ENCODE results near the gene GRIN2D.

Gene GRIN2D

DNA sequence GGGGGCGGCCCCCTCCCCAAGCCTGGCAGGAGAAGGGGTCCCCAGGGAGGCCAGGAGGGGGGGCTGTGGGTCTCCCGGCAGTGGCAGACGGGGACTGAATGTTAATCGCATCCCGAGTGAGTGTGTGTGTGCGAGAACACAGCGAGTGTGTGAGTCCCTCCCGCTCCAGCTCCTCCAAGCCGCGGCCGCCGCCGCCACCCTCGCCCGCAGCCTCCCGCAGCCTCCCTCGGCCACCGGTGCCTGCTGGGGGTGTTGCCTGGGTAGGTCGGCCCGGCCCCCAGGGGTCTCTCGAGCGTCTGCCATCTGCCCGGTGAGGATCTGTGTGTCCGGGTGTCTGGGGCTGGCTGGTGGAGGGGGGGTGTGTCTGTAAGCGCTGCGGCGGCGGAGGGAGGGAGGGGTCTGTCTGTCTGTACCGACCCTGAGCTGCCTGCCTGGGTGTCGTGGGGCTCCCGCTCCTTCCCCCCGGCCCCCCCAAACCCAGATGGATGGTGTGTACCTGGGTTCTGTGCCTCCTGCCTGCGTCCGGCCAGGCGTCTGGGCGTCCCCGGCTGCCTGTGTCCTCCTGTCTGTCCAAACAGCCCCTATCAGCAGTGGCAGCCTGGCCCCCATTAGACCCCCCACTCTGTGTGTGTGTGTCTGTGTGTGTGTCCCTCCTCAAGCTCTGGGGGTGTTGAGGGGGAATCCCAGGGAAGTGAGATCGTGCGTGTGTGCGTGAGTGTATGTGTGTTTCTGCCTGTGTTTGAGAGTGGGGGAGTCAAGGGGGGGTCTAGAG lies at the start of gene GRIN2D:
Gene GRIN2D, plus strand, starts transcription at position 110 of the 772 bp plus-strand sequence. CDS start 4,725 bp downstream, outside the sequence.
- DNase-seq (ENCODE audit: low spot score): no peak

DNA sequence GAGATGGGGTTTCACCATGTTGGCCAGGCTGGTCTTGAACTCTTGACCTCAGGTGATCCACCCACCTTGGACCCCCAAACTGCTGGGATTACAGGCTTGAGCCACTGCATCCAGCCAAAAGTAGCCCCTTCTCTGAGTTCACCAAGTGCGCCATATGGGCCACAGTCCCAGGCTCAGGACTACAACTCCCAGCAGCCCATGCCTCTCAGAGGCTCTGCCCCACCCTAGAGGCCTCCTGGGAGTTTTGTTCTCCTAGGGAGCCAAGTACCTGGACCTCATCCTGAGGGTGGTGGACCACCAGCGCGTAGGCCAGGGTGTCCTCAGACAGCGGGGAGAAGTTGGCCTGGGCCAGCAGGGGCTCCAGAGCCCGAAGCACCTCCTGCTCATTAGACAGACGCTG lies 48.6 kb upstream of the GRIN2D start:
- no peak for DNase-seq (ENCODE audit: low spot score)

DNA sequence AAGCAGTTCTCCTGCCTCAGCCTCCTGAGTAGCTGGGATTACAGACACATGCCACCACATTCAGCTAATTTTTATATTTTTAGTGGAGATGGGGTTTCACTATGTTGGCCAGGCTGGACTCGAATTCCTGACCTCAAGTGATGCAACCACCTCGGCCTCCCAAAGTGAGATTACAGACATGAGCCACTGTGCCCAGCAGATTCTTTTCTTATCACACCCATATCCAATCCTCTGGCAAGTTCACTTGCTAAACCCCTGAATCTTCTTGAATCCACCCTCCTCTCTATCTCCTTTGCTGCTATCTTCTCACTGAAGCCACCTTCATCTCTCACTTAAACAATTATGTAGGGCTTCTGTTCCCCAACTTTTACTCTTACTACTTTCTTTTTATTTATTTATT lies 47.3 kb upstream of the GRIN2D start:
- no peak for DNase-seq (ENCODE audit: low spot score)

DNA sequence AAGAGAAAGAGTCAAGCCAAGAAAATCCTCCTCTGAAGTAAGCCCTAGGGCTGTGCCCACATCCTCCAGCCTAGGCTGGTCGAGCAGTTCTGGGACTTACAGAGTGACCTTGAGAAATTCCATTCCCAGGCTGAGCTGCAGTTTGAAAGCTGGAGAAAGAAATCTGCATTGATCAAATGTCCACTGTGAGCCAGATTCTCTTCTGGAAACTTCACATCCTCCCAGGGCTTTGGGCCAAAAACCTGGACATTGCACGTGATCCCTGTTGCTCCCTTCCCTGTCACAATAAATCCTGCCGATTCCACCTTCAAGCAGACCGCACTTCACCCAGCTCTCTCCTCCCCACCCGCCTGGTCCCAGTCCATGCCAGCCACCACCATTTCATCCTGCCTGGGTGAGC lies 45.4 kb upstream of the GRIN2D start:
- DNase-seq (ENCODE audit: low spot score): no peak

DNA sequence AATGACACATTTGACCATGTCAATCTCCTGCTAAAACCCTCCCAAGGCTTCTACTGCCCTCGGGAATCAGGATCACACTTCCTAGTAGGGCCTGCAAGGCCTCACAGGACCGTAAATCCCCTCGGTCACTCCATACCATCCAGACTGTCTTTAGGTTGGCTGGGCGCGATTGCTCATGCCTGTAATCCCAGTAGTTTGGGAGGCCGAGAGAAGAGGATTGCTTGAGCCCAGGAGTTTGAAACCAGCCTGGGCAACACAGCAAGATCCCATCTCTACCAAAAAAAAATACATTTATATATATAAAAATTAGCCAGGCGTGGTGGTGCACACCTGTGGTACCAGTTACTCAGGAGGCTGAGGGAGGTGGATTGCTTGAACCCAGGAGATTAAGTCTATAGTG lies 44.7 kb upstream of the GRIN2D start:
- no peak for DNase-seq (ENCODE audit: low spot score)

DNA sequence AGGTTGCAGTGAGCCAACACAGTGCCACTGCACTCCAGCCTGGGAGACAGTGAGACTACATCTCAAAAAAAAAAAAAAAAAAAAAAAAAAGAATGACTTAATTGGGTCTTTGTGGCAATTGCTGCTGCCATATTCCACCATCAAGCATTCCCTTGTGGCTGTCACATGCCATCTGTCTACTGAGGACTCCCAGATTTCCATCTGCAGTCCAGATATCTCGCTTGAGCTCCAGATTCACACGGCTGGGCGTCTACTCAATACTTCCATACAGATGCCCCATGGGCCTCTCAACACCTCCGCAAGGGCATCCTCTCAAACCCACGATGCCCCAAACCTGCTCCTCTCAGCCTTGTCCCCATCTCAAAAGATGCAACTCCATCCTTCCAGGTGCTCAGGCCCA lies 42.6 kb upstream of the GRIN2D start:
- DNase-seq (ENCODE audit: low spot score): no peak

DNA sequence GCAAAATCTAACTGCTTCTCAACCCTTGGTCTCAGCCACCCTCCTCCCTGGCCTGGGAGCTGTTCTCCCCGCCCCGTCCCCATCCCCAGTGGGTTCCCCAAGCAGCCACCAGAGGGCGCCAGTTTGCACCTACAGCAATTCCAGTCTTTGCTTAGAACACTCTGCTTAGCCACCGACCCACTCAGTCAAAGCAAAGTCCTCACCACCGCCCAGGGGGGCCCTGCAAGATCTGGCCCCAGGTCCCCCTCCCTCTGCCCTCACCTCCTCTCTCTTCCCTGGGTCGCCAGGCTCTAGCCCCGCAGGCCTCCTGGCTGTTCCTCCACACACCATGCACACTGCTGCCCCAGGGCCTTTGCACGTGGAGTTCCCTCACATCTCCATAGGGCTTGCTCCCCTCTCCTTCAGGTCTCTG lies 42.1 kb upstream of the GRIN2D start:
- peak; percentile 73 for DNase-seq (ENCODE audit: low spot score)

DNA sequence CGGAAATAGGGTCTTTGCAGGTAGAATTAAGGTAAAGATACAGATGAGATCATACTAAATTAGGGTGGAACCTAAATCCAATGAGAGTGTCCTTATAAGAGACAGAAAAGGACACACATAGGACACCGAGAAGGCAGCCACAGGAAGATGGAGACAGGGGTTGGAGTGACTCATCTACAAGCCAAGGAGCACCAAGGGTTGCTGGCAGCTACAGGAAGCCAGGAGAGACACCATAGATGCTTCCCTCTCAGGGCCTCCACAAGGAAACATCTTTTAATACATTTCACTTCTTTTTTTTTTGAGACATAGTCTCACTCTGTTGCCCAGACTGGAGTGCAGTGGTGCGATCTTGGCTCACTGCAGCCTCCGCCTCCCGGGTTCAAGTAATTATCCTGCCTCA lies 39.8 kb upstream of the GRIN2D start:
- no peak for DNase-seq (ENCODE audit: low spot score)

DNA sequence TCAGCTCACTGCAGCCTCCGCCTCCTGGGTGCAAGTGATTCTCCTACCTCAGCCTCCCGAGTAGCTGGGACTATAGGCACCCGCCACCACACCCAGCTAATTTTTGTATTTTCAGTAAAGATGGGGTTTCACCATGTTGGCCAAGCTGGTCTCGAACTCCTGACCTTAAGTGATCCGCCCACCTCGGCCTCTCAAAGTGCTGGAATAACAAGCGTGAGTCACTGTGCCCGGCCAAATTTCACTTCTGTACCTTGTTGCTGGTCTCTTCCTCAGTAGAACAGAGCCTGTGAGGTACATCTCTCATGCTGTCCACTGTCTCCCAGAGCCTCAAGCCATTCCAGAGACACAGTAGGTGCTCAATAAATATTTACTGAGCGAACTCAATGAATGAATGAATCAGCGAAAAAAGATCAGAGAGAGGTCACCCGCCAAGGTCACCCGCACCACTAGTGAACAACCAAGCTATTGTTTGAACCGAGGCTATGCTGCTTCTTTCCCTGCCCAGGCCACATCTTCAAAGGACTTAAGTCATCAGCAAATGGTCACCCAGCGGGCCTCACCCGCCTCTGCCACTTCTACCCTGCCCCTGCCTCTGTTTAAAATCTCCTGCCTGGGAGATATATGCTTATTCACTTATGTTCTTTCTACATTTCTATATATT lies 39.0 kb upstream of the GRIN2D start:
- no peak for DNase-seq (ENCODE audit: low spot score)

DNA sequence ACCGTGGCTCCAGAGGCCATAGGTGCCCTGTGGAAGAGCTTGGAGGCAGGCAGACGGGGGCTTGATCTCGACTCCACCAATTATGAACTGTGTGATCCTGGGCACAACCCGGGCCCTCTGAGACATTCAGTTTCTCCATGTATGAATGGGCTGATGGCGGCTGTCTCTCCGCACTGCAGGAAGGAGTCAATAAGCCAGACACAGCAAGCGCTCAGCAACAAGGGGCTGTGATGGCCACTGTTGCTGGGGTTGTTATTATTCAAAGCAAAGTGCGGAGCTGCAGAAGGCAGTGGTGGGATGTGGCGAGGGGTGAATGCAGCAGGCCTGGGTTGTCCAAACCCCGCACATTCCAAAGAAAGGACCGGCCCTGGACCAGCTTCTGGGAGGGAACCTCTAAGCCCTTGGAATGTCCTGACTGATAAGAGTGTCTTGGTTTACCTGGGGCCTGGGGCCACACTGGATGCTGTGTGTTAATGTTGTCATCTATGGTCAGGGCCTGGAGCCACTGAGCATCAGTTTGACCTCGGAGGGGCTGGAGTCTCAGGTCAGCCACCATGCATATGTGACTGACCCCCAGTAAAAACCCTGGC lies 38.0 kb upstream of the GRIN2D start:
- DNase-seq (ENCODE audit: low spot score): no peak

DNA sequence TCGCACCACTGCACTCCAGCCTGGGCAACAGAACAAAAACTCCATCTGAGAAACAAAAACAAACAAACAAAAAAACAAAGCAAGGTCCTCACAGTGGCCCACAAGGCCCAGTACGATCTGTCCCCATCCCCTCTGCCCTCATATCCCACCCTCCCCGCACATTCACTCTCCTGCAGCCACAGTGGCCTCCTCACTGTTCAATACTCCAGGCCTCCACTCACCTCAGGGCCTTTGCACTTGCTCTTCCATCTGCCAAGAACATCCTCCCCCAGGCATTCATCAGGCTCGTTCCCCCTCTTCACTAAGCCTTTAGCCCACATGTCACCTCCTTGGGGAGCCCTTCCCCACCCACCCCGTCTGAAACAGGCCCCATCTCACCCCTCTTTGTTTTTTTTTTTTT lies 34.3 kb upstream of the GRIN2D start:
- DNase-seq (ENCODE audit: low spot score): no peak

DNA sequence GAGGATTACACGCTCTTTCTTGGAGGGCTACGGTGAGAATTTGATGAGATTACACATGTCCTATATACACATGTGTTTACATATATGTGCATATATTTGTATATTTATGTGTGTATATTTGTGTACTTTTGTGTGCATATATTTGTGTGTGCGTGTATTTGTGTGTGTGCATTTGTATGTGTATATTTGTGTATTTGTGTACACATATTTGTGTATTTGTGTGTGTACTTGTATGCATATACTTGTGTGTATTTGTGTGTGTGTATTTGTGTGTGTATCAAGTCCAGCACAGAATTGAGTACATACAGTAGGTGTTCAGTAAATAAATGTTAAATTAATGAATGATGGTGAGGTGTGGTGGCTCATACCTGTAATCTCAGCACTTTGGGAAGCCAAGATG lies 31.6 kb upstream of the GRIN2D start:
- DNase-seq (ENCODE audit: low spot score): no peak

DNA sequence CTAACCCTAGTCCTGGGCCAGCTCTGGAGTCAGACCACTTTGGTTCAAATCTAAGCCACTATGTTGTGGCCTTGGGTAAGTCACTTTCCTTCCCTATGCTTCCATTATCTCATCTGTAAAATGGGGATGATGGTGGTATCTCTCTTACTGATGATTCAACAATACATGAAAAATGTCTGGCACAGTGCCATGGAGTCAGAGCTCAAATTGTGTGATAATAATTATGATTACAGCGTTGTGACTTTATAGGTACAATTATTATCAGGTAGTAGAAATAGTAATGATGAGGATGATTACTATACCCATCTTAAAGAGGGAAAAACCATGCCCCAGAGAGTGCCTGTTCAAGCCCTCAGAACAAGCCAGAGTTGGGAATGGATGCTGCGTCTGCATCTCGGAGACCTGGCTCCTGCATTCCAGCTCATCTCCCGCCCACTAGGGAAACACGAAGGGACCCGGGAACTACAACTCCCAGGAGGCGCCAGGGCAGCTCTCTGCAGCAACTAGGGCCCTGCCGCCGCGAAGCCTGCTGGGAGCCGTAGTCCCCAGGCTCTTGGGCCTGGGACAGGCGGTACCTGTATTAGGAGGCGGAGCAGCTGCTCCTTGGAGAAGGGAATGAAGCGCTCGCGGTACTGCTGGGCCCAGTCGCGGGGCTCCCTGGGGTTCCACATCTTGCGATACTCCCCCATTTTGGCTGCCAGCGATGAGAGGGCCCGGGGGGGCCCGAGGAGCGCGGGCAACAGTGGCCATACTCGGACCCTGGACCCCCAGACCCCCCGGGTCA lies 30.6 kb upstream of the GRIN2D start:
- peak; percentile 89 for DNase-seq (ENCODE audit: low spot score)

DNA sequence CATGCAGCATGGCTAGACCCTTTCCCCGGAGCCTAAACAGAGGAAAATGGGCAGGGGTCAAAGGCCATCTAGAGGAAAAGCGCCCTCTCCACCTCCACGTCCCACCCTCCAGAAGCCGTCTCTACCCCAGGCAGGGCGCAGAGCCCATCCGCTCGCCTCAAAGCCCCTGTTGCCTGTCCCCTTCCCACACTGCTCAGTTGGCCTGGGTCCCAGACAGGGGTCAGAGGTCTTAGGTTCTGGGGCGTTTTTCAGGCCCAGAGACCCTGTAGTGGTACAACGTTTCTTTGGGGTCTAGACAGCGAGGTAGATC lies 30.0 kb upstream of the GRIN2D start:
- no peak for DNase-seq (ENCODE audit: low spot score)

DNA sequence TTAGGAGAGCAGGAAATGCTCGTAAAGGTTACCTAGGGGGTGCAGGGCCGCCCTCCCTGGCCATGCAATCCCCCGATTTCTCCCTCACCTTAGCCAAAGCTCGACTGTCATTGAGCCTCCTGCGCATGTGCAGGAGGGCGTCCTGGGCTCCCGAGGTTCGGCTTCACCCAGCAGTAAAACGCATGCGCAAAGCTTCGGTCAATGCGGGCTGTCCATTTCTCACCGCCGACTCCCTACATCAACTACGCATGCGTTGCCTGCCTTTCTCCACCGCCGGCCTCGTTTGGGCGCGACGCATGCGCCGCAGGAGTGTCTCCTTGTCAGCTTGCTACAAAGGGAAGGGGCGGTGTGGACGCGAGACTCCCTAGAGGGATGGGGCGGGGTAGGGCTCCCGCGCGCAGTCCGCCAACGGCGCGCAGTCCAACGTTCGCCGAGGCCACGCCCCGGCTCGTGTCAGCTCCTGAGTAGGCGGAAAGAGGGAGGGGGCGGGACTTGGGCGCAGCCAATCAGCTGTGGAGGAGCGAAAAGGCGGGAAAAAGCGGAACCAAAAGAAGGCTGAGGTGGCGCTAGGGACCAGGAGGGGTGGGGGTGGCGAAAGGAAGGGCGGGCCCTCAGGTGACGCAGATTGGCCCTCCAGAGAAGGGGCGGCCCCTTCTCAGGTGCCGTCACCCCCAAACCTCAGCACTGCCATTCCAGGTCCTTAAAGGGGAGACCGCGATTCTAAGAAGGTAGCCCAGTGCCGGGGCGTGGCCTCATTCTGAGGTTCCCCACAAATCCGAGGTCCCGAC lies 29.5 kb upstream of the GRIN2D start, which contains the start of the genes SYNGR4 and TMEM143:
Gene SYNGR4, plus strand, starts transcription at position 558 of the 788 bp plus-strand sequence. CDS start 1,476 bp downstream, outside the sequence.
Gene TMEM143, minus strand, starts transcription at position 131 of the 788 bp plus-strand sequence. Its CDS starts 20 bp downstream, at position 111.
- peak; percentile 100 for DNase-seq (ENCODE audit: low spot score)

DNA sequence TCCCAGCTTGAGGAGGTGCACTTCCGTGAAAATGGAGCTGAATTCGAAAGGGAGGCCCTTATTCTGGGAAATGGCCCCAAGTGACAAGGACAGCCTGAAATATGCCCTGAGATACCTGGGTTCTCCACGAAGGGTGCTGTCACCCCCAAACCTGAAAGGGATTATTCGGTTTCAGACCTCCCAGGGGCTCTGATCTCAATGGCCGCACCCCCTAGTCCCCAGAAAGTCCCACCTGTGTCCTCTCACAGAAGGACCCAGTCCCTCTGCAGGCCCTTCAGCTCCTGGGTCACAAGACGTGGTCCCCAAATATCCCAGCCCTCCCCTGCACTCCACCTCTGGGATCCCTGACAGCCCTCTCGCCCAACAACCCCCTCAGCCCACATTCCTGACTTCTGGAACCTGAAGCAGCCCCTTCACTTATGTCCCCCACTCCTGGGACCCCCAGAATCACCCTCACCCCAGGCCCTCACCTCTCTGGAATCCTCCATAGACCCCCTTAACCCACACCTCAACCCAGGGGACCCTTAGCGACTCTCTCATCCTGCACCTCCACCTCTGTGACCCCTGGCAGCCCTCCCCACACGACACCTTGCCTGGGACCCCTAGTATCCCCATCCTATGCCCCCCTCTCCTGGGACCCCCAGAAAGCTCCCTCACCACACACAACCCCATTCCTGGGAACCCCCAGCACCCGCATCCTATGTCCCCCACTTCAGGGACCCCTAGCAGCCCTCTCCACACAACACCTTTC lies 28.7 kb upstream of the GRIN2D start:
- DNase-seq (ENCODE audit: low spot score): no peak

DNA sequence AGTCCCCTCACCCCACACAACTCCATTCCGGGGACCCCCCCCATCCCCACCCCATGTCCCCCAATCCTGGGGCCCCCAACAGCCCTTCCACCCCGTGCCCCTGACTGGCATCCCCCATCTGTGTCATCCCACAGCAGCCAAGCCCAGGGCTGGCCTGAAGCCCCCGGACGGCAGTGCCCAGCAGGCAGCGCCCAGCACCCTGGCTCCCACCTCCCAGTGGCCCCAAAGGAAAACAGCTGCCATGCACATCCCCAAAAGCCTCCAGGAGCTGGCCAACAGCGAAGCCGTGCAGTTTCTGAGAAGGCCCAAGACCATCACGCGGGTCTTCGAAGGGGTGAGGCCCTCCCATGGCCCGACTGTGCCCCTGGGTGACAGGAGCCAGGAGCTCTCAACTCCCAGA lies 27.9 kb upstream of the GRIN2D start:
- no peak for DNase-seq (ENCODE audit: low spot score)

DNA sequence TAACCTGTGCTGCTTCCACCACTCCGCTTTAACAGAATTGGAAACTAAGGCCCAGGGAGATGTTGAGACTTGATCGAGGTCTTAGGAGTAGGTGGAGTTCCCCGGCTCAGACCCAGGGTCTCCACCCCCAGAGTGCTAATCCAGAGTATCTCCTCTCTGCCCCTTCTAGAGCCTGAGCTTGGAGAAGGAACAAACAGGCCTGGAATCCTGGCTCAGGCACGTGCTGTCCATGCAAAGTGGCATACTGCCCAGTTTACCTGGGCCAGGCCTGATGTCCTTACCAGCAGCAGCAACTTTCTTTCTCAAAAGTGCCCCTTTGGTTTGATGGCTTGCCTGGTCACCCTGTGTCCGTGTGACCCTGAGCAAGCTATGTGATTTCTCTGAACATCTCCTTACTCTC lies 25.6 kb upstream of the GRIN2D start:
- no peak for DNase-seq (ENCODE audit: low spot score)

DNA sequence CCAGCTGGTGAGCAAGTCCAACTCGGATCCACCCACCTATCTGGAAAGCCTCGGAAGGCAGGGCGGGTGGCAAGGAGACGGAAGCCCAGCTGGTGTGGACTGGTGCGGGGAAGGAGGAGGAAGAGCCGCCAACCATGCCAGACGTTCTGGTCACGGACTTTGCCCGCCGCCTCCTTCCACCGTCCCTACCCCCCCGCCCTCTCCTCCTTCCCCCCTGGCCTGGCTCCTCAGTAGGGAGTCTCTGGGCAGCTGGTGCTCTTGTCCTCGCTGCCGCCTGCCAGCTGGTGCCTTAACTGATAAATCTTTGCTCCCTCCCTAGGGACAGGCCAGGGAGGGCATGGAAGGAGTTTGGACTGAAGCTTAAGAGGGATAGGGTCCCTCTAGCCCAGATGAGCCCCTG lies 24.5 kb upstream of the GRIN2D start:
- DNase-seq (ENCODE audit: low spot score): no peak

DNA sequence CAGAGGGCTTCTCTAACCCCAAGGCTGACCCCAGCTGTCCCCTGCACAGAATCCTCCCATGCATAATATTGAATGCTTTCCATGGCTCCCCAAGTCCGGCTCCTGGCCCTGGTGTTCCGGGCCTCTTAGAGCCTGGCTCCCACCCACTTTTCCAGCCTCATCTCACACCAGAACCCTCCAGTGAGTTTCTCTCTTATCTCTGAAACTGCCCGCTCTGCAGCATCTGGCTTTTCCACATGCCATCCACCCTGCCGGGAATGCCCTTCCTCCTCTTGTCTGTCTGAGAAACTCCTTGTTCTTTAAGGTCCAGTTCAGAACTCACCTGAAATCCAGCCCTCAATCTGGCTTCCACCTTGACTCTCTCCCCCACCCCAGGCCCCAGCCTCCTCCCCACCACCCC lies 22.5 kb upstream of the GRIN2D start:
- no peak for DNase-seq (ENCODE audit: low spot score)

DNA sequence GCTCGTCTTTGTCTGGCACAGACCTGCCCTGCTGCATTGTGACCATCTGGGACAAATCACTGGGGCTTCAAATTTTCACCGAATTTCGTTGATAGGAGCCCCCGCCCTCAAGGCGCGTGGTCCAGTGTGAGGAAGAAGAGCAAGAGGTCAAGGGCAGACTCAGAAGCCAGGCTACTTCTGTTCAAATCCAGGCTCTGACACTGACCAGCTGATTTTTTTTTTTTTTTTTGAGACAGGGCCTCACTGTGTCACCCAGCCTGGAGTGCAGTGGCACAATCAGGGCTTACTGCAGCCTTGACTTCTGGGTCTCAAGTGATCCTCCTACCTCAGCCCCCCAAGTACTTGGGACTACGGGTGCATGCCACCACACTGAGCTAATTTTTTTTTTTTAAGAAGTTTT lies 22.1 kb upstream of the GRIN2D start:
- no peak for DNase-seq (ENCODE audit: low spot score)
